ENCODE measurements around the gene E4F1. TPM values are rescaled to one million over a fixed set of nuclear protein-coding genes. Genes with fewer than 3 reads are reported as not detected.

Gene E4F1
- total and polyA plus RNA-seq, 2 of the 13 experiments (the other 11 are each of a cell fraction or from before 2014, with no cell fraction given) = 13.8 to 19.5 TPM

DNA sequence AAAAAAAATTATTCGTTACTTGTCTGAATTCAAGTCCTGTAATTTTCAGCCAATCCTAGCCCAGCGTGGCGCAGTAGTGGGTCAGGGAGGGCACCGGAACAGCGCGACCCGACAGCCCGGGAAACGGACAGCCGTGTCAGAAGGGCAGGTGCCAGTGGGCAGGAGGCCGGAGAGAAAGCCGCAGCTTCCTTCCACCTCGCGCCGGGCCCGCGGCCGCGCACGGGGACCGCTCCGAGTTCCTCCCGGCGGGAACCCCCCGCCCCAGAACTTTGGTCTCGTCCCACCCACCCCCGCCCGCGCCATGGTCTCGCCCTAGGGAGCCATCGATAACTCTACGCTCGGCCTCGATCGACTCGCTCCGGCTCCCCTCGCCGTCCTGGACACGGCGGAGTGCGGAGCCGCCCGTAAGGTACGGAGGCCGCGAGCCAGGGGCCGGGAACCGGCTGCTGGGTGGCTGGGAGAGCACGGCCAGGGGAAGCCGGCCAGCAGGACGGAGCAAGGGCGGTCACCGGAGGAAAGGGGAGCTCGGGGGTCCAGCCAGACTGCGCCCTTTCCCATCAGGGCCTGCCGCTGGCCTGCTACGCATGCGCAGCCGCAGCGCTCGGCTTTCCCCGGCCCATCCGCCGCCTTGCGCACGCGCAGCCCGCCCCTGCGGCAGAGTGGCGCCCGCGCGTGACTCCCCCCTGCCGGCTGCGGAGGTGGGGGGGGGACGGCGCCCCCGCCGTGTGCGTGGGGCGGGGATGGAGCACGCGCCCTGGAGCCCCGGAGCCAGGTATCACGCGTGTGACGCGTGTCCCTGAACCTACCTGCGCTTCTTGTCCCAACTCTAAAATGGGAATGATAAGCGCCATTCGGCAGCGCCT is 18.1 kb upstream of the E4F1 start, which contains the start of gene MLST8 (continued):
- TF ChIP-seq, protein P1, sequence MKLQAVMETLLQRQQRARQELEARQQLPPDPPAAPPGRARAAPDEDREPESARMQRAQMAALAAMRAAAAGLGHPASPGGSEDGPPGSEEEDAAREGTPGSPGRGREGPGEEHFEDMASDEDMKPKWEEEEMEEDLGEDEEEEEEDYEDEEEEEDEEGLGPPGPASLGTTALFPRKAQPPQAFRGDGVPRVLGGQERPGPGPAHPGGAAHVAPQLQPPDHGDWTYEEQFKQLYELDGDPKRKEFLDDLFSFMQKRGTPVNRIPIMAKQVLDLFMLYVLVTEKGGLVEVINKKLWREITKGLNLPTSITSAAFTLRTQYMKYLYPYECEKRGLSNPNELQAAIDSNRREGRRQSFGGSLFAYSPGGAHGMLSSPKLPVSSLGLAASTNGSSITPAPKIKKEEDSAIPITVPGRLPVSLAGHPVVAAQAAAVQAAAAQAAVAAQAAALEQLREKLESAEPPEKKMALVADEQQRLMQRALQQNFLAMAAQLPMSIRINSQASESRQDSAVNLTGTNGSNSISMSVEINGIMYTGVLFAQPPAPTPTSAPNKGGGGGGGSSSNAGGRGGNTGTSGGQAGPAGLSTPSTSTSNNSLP (IDR thresholded peaks at IDR 0.05; ENCODE audit: low read depth, low read length) = no peak
- TF ChIP-seq ZSCAN25 (CRISPR knock-in tag; IDR thresholded peaks at IDR 0.05) (peak; percentile 70), GATAD1 (CRISPR knock-in tag; IDR thresholded peaks at IDR 0.05) (peak; percentile 91), ATRX (CRISPR knock-in tag; IDR thresholded peaks at IDR 0.05; ENCODE audit: borderline replicate concordance) (no peak), ZNF235 (CRISPR knock-in tag; IDR thresholded peaks at IDR 0.05; ENCODE audit: borderline replicate concordance) (peak; percentile 93; the same call in 1 of the 2 replicates), ZNF225 (CRISPR knock-in tag; IDR thresholded peaks at IDR 0.05) (0 out of 2 replicates have a peak, but pooled peaks have one; percentile 46), ZSCAN31 (CRISPR knock-in tag; IDR thresholded peaks at IDR 0.05; ENCODE audit: low read depth) (0 out of 2 replicates have a peak, but pooled peaks have one; percentile 61), POGZ (CRISPR knock-in tag; IDR thresholded peaks at IDR 0.05) (peak; percentile 59; the same call in 1 of the 2 replicates), ZNF737 (CRISPR knock-in tag; IDR thresholded peaks at IDR 0.05; ENCODE audit: borderline replicate concordance) (no peak), ZNF329 (CRISPR knock-in tag; IDR thresholded peaks at IDR 0.05; ENCODE audit: low read depth) (peak; percentile 53; the same call in 1 of the 2 replicates), MED1 (CRISPR knock-in tag; IDR thresholded peaks at IDR 0.05) (peak; percentile 58), ZNF776 (CRISPR knock-in tag; IDR thresholded peaks at IDR 0.05) (peak; percentile 90), TARDBP (CRISPR knock-in tag; IDR thresholded peaks at IDR 0.05) (peak; percentile 80)
- TF ChIP-seq, protein P2, sequence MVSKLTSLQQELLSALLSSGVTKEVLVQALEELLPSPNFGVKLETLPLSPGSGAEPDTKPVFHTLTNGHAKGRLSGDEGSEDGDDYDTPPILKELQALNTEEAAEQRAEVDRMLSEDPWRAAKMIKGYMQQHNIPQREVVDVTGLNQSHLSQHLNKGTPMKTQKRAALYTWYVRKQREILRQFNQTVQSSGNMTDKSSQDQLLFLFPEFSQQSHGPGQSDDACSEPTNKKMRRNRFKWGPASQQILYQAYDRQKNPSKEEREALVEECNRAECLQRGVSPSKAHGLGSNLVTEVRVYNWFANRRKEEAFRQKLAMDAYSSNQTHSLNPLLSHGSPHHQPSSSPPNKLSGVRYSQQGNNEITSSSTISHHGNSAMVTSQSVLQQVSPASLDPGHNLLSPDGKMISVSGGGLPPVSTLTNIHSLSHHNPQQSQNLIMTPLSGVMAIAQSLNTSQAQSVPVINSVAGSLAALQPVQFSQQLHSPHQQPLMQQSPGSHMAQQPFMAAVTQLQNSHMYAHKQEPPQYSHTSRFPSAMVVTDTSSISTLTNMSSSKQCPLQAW (CRISPR knock-in tag; IDR thresholded peaks at IDR 0.05) = peak; percentile 73
- TF ChIP-seq, protein P3, sequence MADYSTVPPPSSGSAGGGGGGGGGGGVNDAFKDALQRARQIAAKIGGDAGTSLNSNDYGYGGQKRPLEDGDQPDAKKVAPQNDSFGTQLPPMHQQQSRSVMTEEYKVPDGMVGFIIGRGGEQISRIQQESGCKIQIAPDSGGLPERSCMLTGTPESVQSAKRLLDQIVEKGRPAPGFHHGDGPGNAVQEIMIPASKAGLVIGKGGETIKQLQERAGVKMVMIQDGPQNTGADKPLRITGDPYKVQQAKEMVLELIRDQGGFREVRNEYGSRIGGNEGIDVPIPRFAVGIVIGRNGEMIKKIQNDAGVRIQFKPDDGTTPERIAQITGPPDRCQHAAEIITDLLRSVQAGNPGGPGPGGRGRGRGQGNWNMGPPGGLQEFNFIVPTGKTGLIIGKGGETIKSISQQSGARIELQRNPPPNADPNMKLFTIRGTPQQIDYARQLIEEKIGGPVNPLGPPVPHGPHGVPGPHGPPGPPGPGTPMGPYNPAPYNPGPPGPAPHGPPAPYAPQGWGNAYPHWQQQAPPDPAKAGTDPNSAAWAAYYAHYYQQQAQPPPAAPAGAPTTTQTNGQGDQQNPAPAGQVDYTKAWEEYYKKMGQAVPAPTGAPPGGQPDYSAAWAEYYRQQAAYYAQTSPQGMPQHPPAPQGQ (CRISPR knock-in tag; IDR thresholded peaks at IDR 0.05; ENCODE audit: borderline replicate concordance) = peak; percentile 52; the same call in 1 of the 2 replicates
- TF ChIP-seq, protein P4, sequence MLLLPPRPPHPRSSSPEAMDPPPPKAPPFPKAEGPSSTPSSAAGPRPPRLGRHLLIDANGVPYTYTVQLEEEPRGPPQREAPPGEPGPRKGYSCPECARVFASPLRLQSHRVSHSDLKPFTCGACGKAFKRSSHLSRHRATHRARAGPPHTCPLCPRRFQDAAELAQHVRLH (CRISPR knock-in tag; IDR thresholded peaks at IDR 0.05; ENCODE audit: borderline replicate concordance, low read depth) = peak; percentile 62; the same call in 1 of the 2 replicates
- TF ChIP-seq, protein P5, sequence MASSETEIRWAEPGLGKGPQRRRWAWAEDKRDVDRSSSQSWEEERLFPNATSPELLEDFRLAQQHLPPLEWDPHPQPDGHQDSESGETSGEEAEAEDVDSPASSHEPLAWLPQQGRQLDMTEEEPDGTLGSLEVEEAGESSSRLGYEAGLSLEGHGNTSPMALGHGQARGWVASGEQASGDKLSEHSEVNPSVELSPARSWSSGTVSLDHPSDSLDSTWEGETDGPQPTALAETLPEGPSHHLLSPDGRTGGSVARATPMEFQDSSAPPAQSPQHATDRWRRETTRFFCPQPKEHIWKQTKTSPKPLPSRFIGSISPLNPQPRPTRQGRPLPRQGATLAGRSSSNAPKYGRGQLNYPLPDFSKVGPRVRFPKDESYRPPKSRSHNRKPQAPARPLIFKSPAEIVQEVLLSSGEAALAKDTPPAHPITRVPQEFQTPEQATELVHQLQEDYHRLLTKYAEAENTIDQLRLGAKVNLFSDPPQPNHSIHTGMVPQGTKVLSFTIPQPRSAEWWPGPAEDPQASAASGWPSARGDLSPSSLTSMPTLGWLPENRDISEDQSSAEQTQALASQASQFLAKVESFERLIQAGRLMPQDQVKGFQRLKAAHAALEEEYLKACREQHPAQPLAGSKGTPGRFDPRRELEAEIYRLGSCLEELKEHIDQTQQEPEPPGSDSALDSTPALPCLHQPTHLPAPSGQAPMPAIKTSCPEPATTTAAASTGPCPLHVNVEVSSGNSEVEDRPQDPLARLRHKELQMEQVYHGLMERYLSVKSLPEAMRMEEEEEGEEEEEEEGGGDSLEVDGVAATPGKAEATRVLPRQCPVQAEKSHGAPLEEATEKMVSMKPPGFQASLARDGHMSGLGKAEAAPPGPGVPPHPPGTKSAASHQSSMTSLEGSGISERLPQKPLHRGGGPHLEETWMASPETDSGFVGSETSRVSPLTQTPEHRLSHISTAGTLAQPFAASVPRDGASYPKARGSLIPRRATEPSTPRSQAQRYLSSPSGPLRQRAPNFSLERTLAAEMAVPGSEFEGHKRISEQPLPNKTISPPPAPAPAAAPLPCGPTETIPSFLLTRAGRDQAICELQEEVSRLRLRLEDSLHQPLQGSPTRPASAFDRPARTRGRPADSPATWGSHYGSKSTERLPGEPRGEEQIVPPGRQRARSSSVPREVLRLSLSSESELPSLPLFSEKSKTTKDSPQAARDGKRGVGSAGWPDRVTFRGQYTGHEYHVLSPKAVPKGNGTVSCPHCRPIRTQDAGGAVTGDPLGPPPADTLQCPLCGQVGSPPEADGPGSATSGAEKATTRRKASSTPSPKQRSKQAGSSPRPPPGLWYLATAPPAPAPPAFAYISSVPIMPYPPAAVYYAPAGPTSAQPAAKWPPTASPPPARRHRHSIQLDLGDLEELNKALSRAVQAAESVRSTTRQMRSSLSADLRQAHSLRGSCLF (CRISPR knock-in tag; IDR thresholded peaks at IDR 0.05; ENCODE audit: borderline replicate concordance) = peak; percentile 18; the same call in 1 of the 2 replicates
